HG03039 (cell line): Measurements from ENCODE around the gene WRAP73.

Experiments
- ATAC-seq: cut with Tn5 transposase; IDR thresholded peaks from one replicate; pipeline ENCODE4 v1.9.1; 2021; ENCODE audit warnings: mild to moderate bottlenecking, moderate library complexity; ENCODE audit not compliant: unreplicated experiment

The WRAP73 gene

DNA sequence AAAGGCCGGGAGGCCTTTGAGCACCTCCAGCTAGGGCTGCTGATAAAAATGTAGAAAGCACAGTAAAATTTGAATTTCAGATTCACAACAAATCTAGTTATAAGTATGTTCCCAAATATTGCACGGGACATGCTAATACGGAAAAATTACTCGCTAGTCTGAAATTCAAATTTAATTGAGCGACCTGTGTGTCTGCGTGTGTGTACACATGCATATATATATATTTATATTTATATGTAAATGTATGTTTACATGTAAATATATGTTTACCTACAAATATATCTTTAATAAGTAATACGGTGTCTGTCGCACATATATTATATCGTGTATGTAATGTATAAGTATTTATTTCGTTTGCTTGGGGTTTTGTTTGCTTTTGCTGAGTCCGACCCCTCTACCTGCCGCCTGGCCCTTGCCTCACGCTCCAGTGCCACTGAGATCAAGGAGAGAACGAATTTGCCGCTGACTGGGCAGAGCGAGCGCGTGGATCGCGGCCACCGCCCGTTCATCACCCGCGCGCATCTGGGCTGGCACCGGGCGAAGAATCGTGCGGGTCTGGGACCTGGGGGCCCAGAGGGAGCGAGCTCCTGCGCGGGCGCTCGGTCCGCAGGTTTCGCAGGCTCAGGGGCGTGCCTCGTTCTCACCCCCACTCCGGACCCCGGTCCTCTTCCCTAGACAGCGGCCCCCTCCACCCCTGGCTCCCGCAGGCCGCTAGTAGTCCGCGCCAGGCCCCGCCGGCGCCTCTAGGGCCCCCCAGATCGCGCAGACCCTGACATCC is 534 bp upstream of the WRAP73 start:
- no peak for ATAC-seq

DNA sequence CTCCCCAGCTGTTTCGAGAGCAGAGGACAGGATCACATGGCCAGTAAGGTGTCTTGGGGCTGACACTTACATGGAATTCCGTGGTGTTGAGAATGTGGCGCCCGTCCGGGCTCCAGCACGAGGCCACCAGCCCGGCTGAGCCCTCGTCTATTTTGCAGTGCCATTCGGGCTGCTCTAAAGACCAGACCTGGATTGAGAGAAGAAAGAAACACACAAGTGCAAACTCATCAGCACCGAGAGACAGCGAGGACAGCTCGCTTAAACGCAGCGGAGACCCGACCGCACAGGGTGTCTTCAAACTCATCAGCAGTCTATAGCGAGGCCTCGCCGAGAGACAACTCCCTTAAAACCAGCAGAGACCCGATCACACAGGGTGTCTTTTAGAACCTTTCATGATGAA is 3.3 kb downstream of the WRAP73 start:
- no peak for ATAC-seq

DNA sequence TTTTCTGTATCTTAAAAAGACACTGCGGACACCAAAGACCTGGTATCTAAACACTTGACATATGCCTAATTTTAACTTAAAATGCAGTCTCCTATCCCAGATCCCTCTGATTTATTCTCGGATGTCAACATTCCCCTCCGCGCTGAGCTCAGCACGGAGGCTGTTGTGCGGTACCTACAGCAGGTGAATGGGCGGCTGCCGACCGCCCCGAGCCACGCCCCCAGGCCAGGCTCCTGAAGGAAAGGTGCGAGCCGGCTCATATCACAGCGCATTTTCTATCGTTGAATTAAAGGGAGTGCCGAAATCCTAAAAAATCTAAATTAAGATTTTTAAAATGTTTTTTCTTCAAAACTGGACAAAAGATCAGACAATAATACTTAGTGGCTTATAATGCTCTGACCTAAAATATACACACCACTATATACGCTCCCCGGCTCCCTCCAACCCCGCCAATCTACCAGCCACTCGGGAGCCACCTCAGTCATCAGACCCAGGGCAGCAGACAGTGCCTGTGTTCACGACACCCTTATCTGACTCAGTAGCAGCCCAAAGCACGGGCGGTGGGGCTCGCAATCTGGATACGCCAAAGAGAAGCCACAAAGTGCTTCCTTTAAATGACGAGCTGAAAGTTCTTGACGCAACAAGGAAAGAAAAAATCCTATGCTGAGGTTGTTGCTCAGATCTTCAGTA is 4.1 kb downstream of the WRAP73 start:
- no peak for ATAC-seq

DNA sequence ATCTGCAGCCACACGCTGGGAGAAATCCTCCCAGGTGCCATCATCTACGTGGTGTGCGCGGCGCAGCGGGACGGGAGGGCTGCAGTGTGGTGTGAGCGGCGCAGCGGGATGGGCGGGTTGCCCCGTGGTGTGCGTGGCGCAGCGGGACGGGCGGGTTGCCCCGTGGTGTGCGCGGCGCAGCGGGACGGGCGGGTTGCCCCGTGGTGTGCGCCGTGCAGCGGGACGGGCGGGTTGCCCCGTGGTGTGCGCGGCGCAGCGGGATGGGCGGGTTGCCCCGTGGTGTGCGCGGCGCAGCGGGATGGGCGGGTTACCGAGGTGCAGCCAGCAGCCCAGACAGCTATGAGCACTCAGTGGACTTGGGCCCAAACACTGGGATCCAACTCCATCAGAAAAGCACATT is 4.7 kb downstream of the WRAP73 start:
- no peak for ATAC-seq

DNA sequence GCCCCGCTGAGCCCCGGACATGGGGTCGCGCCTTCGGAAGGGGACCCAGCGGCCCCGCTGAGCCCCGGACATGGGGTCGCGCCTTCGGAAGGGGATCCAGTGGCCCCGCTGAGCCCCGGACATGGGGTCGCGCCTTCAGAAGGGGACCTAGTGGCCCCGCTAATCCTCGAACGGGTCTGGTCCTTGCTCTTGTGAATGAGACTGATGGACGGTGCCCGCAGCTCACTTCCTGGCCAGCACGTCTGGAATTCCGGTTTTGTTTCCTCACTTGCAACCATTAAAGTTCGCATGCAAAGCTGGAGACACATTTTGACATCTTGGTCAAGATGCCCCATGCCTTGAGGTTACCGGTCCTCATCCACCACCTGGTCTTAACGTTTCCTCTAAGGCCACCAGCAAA is 5.6 kb downstream of the WRAP73 start:
- ATAC-seq = no peak

DNA sequence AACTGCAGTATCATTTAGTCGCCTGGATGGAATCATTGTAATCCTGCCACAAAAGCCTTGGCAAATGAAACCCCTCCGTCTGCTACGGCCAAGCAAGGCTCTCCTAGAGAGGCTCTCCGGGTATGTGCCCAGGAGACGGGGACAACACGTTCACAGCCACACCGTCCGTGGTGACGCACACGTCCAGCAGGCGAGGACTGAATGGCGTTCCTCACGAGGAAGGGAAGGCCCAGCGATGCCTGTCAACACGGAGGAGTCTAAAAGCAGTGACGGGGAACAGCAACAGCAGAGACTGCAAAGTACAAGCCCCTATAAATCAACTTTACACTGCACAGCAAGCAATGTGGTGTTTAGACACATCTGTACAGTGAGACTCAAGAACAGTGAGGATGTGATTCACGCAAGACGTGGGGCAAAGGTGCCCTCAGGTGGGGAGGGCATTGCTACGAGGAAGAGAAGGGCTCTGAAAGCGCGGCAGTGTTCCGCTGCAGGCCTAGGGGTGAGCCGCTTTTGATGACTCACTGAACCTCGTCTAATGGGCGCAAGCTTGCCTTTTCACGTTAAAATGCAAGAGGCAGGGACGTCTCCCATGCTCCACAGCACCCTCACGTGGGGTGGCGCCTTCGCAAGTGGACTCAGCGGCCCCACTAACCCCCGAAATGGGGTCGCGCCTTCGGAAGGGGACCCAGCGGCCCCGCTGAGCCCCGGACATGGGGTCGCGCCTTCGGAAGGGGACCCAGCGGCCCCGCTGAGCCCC is 6.8 kb downstream of the WRAP73 start:
- ATAC-seq = no peak

DNA sequence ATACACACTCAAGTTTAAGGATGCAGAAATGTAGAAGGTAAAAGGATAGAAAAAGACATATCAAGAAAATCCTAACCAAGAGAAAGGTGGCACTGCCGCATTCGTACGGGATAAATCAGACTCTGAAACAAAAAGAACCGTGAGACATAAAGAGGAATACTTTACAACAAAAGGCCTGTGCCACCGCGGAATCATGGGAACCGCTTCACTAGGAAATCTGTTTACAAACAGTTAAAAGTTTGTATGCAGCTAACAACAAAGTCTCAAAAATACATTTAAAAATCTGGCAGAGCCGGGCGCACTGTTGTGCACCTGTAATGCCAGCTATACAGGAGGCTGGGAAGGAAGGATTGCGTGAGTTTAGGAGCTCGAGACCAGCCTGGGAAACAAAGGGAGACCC is 8.1 kb downstream of the WRAP73 start:
- no peak for ATAC-seq

DNA sequence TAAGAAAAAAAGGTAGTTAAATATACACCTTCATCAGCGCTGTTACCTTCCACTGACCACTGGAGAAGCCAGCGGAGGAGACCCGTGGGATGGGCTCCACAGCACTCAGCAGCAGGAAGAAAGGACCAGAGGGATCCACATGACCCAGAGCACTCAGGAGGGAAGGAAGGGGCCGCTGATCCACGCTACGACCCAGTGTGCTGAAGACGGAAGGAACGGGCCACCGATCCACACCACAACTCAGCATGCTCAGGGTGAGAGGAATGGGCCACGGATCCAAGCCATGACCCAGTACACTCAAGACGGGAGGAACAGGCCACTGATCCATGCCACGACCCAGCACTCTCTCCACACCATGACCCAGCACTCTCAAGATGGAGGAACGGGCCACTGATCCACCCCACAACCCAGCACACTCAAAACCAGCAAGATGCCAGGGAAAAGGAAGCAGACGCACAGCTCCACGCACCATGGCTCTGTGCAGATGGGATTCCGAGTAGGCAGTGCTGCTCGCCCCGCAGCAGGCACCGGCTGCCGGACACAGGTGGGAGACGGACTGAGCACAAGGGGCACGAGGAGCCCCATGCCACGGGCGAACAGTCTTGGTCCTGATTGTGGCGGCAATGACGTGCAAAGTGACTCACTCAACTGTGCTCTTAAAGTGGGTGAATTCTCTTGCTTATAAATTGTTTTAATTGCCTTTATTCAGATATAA is 8.7 kb downstream of the WRAP73 start:
- ATAC-seq = no peak

DNA sequence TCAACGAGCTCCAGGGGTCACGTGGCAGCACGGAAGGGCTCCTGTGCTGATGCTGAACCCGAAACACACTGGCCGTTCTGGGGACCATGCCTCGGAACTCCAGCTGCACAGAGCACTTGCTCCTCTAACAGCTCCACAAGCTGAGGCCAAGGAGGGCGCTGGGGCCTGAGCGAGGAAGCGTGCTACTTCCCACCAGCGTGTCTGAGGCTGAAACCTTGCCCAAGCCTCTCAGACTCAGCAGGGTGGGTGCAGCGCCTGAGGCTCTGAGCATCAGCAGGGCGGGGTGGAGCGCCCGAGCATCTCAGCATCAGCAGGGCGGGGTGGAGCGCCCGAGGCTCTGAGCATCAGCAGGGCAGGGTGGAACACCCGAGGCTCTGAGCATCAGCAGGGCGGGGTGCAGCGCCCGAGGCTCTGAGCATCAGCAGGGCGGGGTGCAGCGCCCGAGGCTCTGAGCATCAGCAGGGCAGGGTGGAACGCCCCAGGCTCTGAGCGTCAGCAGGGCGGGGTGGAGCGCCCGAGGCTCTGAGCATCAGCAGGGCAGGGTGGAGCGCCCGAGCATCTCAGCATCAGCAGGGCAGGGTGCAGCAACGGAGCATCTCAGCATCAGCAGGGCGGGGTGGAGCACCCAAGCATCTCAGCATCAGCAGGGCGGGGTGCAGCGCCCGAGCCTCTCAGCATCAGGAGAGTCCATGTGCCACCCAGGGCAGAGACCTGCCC is 9.6 kb downstream of the WRAP73 start:
- no peak for ATAC-seq

DNA sequence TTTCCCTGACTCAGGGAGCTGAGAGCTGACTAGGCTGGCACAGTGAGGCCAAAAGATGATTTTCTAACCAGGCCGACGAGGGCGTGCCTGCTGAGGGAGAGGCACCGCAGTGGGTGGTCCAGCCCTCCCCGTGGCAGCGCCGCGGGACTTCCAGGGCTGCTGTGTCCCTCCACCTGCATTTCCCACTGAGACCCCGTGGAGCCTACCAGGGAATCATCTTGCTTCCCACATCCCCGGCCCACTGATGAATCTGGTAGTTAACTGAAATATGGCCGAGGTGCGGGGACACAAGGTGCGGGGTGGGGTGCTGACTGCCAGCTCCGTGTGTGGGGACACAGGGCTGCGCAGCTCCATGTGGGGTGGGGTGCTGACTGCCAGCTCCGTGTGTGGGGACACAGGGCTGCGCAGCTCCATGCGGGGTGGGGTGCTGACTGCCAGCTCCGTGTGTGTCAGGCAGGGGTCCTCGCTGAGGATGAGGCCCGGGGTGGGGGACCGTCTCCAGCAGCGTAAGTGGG is 10.4 kb downstream of the WRAP73 start:
- ATAC-seq = no peak

DNA sequence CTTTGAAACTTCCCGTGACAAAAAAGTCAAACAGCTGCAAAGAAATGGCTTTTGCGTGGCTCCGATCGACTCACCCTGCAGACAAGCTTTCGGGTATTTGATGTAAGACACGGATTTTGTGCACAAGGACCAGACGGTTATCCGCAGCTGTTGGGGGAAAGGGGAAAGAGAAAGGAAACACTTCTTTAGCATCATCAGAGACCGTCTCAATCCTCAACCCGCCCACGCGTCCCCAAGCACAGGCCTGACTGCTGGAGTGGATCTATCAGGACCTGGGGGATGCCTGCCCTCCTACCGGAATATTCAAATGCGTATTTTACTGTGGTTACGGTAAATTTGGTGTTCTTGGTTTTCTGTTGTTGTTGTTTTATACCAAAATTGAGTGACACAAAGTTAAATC is 11.2 kb downstream of the WRAP73 start:
- no peak for ATAC-seq

DNA sequence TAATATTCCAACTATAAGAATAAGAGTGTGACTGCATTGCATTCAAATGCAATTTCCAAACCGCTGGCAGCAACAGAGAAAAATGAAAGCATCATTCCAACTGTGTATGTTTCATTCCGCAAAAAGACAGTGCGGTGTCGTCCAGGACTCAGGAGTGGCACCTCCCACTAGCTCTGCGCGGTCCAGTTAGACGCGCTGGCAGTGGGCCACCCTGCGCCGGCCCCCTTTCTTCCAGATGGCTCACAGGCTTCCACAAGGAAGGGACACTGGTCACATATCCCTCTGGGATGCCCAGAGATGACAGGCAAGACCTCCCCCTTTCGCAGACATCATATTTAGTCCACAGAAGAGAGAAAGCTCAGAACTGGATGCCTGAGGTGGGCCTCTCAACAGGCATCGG is 11.9 kb downstream of the WRAP73 start:
- no peak for ATAC-seq

DNA sequence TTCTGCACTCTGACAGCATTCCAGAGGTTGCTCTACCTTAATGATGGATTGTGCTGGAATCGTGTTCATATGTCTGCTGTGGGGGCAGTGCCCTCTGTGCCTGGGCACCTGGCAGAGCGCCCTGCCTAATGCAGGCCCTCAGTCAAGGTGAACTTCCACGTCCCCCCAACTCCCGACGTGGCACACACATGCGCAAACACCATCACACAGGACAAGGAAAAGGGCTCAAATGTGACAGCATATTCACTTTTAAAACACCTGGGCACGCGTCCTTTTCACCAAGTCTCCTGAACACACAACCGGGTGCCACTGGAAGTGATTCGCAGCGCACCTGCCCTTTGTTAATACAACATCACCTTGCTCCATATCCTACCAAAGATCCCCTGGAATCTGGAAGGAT is 13.4 kb downstream of the WRAP73 start:
- ATAC-seq = no peak

DNA sequence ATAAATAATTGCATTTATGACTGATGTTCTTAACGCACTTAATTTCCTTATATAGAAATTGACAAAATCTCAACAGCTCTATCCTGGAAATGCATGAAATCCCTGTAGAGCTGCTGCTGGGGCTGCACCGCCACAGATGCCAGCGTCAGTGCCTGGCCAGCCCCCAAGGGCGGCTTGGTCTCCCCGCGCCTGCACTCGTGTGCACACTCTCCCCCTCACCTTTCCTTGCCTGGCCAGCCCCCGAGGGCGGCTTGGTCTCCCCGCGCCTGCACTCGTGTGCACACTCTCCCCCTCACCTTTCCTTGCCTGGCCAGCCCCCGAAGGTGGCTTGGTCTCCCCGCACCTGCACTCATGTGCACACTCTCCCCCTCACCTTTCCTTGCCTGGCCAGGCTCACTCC is 13.8 kb downstream of the WRAP73 start:
- ATAC-seq = no peak

DNA sequence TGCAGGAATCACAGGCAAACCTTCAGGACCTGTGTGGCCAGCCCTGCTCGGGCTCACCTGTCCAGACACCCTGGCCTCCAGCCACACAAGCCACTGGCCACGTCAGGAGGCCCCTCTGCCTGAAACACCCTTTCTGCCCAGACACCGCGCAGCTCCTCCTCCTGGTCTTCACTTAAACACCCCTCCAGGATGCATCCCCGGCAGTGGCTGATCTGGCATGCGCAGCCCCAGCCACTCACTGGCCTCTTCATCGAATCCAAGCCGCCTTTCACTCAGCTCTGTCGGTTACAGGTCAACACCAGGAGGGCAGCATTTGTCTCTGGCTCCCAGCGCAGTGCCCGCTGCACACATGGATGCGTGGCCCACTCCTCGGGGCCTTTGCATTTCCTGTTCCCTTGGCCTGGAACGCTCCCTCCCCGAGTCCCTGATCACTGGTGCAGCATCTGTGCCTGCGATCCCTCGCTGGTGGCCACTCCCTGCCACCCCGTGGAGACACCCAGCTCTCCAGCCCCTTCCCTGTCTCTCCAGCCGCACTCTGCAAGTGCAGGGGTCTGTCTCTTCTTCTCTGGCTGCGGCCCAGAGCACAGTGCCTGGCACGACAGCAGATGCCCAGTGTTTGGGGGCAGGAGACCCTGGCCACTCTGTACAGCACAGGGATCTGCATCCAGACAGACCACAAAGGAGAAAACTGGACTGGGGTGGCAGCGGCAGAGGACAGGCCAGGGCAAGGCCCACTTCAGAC is 15.7 kb downstream of the WRAP73 start:
- no peak for ATAC-seq

DNA sequence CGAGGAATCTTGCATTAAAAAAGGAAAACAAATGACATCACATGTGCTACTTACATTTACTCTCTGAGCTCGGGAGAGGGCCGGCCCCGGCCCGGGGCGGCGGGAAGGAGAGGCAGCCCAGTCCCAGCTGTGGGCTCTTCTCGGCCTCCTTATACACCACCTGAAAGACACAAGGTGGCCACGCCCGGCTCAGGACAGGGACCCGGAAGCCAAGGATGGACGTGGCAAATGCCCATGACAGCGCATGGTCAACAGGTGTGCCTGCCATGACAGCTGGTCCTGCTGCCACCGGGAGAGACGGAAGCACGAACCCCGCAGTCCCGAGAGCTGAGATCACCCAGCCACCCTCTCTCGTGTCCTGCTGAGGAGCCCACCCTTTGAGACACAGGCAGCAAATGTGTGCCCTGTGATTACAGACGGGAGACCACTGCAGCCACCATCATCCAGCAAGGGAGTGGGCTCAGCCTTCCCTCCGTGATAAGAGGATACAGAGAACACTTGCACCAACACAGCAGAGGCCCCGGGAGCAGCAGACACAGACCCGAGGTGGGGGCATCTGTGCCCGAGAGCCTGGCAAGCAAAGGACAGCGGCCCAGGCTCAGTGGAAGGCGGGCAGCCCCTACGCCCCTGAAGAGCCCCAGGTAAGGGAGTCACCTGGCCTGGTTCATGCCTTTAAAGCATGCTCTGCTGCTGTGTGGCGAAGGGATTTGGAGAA is 16.4 kb downstream of the WRAP73 start:
- ATAC-seq = no peak

DNA sequence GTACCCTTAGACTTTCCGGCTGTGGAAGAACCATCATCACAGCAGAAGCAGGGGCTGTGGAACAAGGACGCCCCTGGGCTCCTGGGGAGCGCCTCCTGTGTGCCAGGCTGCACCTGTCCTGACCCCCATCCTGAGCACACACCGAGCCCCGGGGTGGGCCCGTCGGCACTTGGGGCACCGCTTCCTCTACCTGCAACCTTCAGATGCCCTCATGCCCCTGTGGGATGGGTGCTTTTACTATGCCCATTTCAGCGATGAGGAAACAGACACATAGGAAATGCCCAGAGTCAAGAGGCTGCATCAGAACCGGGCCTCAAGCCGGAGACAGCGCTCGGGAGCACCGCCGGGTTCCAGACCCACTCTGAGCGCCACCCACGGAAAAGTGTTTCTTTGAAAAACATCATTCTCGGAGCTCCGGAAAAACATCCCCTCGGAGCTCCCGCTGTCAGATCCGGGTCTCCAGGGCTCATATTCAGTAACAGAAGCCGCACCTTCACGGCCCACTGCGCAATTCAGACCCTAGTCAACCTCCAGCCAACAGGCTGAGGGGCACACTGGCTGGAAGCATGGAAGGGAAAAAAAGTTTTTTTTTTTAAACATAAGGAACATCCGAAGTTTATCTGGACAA is 17.1 kb downstream of the WRAP73 start:
- ATAC-seq = no peak

DNA sequence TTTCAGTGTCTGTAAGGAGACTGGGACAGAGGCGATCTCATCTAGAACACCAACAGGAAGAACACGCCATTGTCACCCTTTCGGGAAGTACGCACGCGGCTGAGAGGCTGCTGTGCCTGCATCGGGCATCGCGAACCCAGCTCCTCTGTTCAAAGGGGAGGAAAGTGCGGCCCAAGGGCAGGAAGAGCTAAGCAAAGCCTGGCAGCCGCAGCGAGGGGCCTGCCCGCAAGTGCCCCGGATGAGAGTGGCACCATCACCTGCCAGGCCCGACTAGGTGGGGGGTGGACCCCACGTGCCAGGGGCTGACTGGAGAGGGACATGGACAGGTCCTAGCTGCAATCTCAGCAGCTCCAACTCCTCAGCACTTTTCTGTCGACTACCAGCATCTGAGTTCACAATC is 17.6 kb downstream of the WRAP73 start:
- no peak for ATAC-seq
